ENCODE measurements around the gene AGR3.

The AGR3 gene

GRCh38 chr7:16881844-16882243 lies at the start of gene AGR3:
TSS of gene AGR3 (minus strand) at chr7:16881983. CDS start at chr7:16878618, 3,365 bp downstream.
- Histone ChIP-seq H3K4me3 (no peak within 1 kb of the TSS), H3K27ac (no peak within 1 kb of the TSS), H3K4me2 (no peak within 1 kb of the TSS), H3K36me3 (no peaks in the 10 kb centered on the region), H3K9me3 (replicated peaks in 1 of 11) (no peaks in the 10 kb centered on the region), H3K27me3 (no peaks in the 10 kb centered on the region), H3K9ac (no peak within 1 kb of the TSS), H3K4me1 (no peaks in the 10 kb centered on the region), H4K20me1 (no peaks in the 10 kb centered on the region)
- TF ChIP-seq Cebpa-rat (IDR thresholded peaks at IDR 0.05), result no peak

GRCh38 chr7:16930946-16931345 lies 49.2 kb upstream of the AGR3 start:
- H3K4me3 ChIP-seq, result no peak overlapping the region
- TF ChIP-seq Cebpa-rat (IDR thresholded peaks at IDR 0.05), result no peak
- peaks cover 0 to 35% (median 0%) of the 10 kb centered on the region in 11 experiments; a peak in 5 of 22 replicates for H3K27me3 ChIP-seq

GRCh38 chr7:16929146-16929762 lies 47.5 kb upstream of the AGR3 start:
- TF ChIP-seq Cebpa-rat (IDR thresholded peaks at IDR 0.05), result no peak
- Histone ChIP-seq H3K4me3 (no peak overlapping the region), H3K27me3 (peaks cover 0 to 35% (median 0%) of the 10 kb centered on the region in 11 experiments; a peak in 5 of 22 replicates), H4K20me1 (no peaks in the 10 kb centered on the region), H3K9me3 (replicated peaks in 1 of 11) (peaks cover 0 to 27% (median 7%) of the 10 kb centered on the region in 11 experiments; a peak in 8 of 22 replicates), H3K36me3 (no peaks in the 10 kb centered on the region), H3K9ac (no peak overlapping the region), H3K27ac (peak overlapping the region in 2 of 11 experiments; percentile 18 to 53; a peak in 2 of 22 replicates), H3K4me2 (peak overlapping the region; percentile 47 to 71 (median 59); a peak in 20 of 22 replicates), H3K4me1 (peaks cover 40 to 66% (median 43%) of the 10 kb centered on the region in 10 experiments)

More at GRCh38 chr7:16930946-16931345, 49.2 kb upstream of the AGR3 start:
- no peak overlapping the region for H3K27ac ChIP-seq
- H3K9me3 ChIP-seq (replicated peaks in 1 of 11), result peaks cover 0 to 21% (median 4%) of the 10 kb centered on the region in 11 experiments; a peak in 7 of 22 replicates
- no peaks in the 10 kb centered on the region for H3K36me3 ChIP-seq
- peak overlapping the region in 2 of 11 experiments; percentile 12 to 63; a peak in 2 of 22 replicates for H3K4me2 ChIP-seq
- H3K9ac ChIP-seq, result no peak overlapping the region
- peaks cover 47 to 80% (median 58%) of the 10 kb centered on the region in 10 experiments for H3K4me1 ChIP-seq
- H4K20me1 ChIP-seq, result no peaks in the 10 kb centered on the region

GRCh38 chr7:16926861-16927260 lies 45.1 kb upstream of the AGR3 start:
- H3K27me3 ChIP-seq, result peaks cover 0 to 35% (median 0%) of the 10 kb centered on the region in 11 experiments; a peak in 5 of 22 replicates
- no peak overlapping the region for H3K27ac ChIP-seq

GRCh38 chr7:16926283-16926682 lies 44.5 kb upstream of the AGR3 start:
- H3K36me3 ChIP-seq, result no peaks in the 10 kb centered on the region
- no peaks in the 10 kb centered on the region for H4K20me1 ChIP-seq
- H3K4me1 ChIP-seq, result peaks cover 19 to 49% (median 35%) of the 10 kb centered on the region in 10 experiments
- H3K9ac ChIP-seq, result no peak overlapping the region
- no peak for TF ChIP-seq Cebpa-rat (IDR thresholded peaks at IDR 0.05)
- no peak overlapping the region for H3K4me3 ChIP-seq
- peaks cover 0 to 29% (median 10%) of the 10 kb centered on the region in 11 experiments; a peak in 9 of 22 replicates for H3K9me3 ChIP-seq (replicated peaks in 1 of 11)
- peaks cover 0 to 30% (median 0%) of the 10 kb centered on the region in 11 experiments; a peak in 5 of 22 replicates for H3K27me3 ChIP-seq
- peak overlapping the region in 6 of 11 experiments; percentile 4 to 42 (median 24); a peak in 6 of 22 replicates for H3K4me2 ChIP-seq
- H3K27ac ChIP-seq, result no peak overlapping the region

More at GRCh38 chr7:16926861-16927260, 45.1 kb upstream of the AGR3 start:
- no peak overlapping the region for H3K9ac ChIP-seq
- H3K4me3 ChIP-seq, result no peak overlapping the region
- peaks cover 21 to 47% (median 33%) of the 10 kb centered on the region in 10 experiments for H3K4me1 ChIP-seq
- peak overlapping the region in 3 of 11 experiments; percentile 30 to 42 (median 38); a peak in 4 of 22 replicates for H3K4me2 ChIP-seq
- H3K9me3 ChIP-seq (replicated peaks in 1 of 11), result peaks cover 0 to 29% (median 10%) of the 10 kb centered on the region in 11 experiments; a peak in 9 of 22 replicates
- no peak for TF ChIP-seq Cebpa-rat (IDR thresholded peaks at IDR 0.05)
- H4K20me1 ChIP-seq, result no peaks in the 10 kb centered on the region
- no peaks in the 10 kb centered on the region for H3K36me3 ChIP-seq

- H4K20me1 ChIP-seq, result no peaks in the 10 kb centered on the region
- peak overlapping the region in 2 of 11 experiments; percentile 6 to 18; a peak in 3 of 22 replicates for H3K4me2 ChIP-seq
- H3K27ac ChIP-seq, result no peak overlapping the region
- peaks cover 19 to 42% (median 34%) of the 10 kb centered on the region in 10 experiments for H3K4me1 ChIP-seq
- H3K36me3 ChIP-seq, result no peaks in the 10 kb centered on the region
- H3K27me3 ChIP-seq, result peaks cover 0 to 23% (median 0%) of the 10 kb centered on the region in 11 experiments; a peak in 5 of 22 replicates
- H3K4me3 ChIP-seq, result no peak overlapping the region
- no peak for TF ChIP-seq Cebpa-rat (IDR thresholded peaks at IDR 0.05)
- no peak overlapping the region for H3K9ac ChIP-seq
- peaks cover 0 to 25% (median 9%) of the 10 kb centered on the region in 11 experiments; a peak in 9 of 22 replicates for H3K9me3 ChIP-seq (replicated peaks in 1 of 11)
Measured at GRCh38 chr7:16925609-16926008, 43.8 kb upstream of the AGR3 start.

GRCh38 chr7:16923019-16923418 lies 41.2 kb upstream of the AGR3 start:
- H3K27ac ChIP-seq, result no peak overlapping the region

GRCh38 chr7:16921644-16922257 lies 40.0 kb upstream of the AGR3 start:
- peak overlapping the region in 5 of 11 experiments; percentile 7 to 44 (median 25); a peak in 9 of 22 replicates for H3K4me2 ChIP-seq
- no peak overlapping the region for H3K4me3 ChIP-seq
- peaks cover 0 to 1% (median 0%) of the 10 kb centered on the region in 11 experiments; a peak in 1 of 22 replicates for H3K27me3 ChIP-seq
- H3K4me1 ChIP-seq, result peaks cover 8 to 24% (median 17%) of the 10 kb centered on the region in 10 experiments; a peak in 19 of 20 replicates
- H3K36me3 ChIP-seq, result no peaks in the 10 kb centered on the region
- no peak overlapping the region for H3K9ac ChIP-seq
- H3K9me3 ChIP-seq (replicated peaks in 1 of 11), result peaks cover 0 to 14% (median 8%) of the 10 kb centered on the region in 11 experiments; a peak in 6 of 22 replicates
- no peak for TF ChIP-seq Cebpa-rat (IDR thresholded peaks at IDR 0.05)
- no peaks in the 10 kb centered on the region for H4K20me1 ChIP-seq
- H3K27ac ChIP-seq, result no peak overlapping the region

More at GRCh38 chr7:16923019-16923418, 41.2 kb upstream of the AGR3 start:
- H3K4me1 ChIP-seq, result peaks cover 0 to 21% (median 13%) of the 10 kb centered on the region in 10 experiments; a peak in 16 of 20 replicates
- no peaks in the 10 kb centered on the region for H4K20me1 ChIP-seq
- TF ChIP-seq Cebpa-rat (IDR thresholded peaks at IDR 0.05), result no peak
- no peak overlapping the region for H3K9ac ChIP-seq
- H3K27me3 ChIP-seq, result peaks cover 0 to 13% (median 0%) of the 10 kb centered on the region in 11 experiments; a peak in 3 of 22 replicates
- H3K9me3 ChIP-seq (replicated peaks in 1 of 11), result peaks cover 0 to 14% (median 8%) of the 10 kb centered on the region in 11 experiments; a peak in 6 of 22 replicates
- H3K4me2 ChIP-seq, result peak overlapping the region in 2 of 11 experiments; percentile 6 to 25; a peak in 3 of 22 replicates
- no peaks in the 10 kb centered on the region for H3K36me3 ChIP-seq
- H3K4me3 ChIP-seq, result no peak overlapping the region

- no peak overlapping the region for H3K27ac ChIP-seq
- H3K4me2 ChIP-seq, result no peak overlapping the region
- no peak overlapping the region for H3K9ac ChIP-seq
- no peak for TF ChIP-seq Cebpa-rat (IDR thresholded peaks at IDR 0.05)
- no peaks in the 10 kb centered on the region for H3K27me3 ChIP-seq
- H3K4me3 ChIP-seq, result no peak overlapping the region
- H4K20me1 ChIP-seq, result no peaks in the 10 kb centered on the region
- peaks cover 0 to 14% (median 8%) of the 10 kb centered on the region in 11 experiments; a peak in 6 of 22 replicates for H3K9me3 ChIP-seq (replicated peaks in 1 of 11)
- H3K36me3 ChIP-seq, result no peaks in the 10 kb centered on the region
- H3K4me1 ChIP-seq, result peaks cover 13 to 24% (median 19%) of the 10 kb centered on the region in 10 experiments; a peak in 19 of 20 replicates
Measured at GRCh38 chr7:16921151-16921550, 39.4 kb upstream of the AGR3 start.

Data from BLaER1 treated with 17β-estradiol and CSF1 and Interleukin-3, amounts not matched to agents 10 nM and 100 nM (cell line).